SK-N-SH (cell line): ENCODE data around the gene IQCF2.
"Not testable (repeated sequence)": the region's sequence is repeated elsewhere in the genome, so short reads cannot be mapped to it uniquely, and the experiment has no call there.

Experiments used
- ELF1 ChIP-seq: IDR thresholded peaks from 2 replicates; pipeline ENCODE4 v1.4.0; 2012
- EP300 ChIP-seq, 2 experiments: IDR thresholded peaks; 2 replicates each; pipeline versions ENCODE4 v1.4.0 to v1.6.1; 2012; ENCODE audit warnings: borderline replicate concordance in 1 of 2, low read depth in 1 of 2, low read length in 1 of 2
- SIN3A ChIP-seq: IDR thresholded peaks from 2 replicates; pipeline ENCODE4 v1.6.1; 2012; ENCODE audit warnings: low read depth, mild to moderate bottlenecking, low read length, moderate library complexity, borderline replicate concordance
- TCF12 ChIP-seq: IDR thresholded peaks from 2 replicates; pipeline ENCODE4 v1.4.0; 2012
- TF ChIP-seq, protein P1 (sequence below): IDR thresholded peaks from 2 replicates; pipeline ENCODE4 v1.6.1; 2012; ENCODE audit warnings: mild to moderate bottlenecking, low read depth, low read length, moderate library complexity
- TF ChIP-seq, protein P2 (sequence below): fragments of 200-600 bp; sonication (generic); IDR thresholded peaks from 2 replicates; pipeline ENCODE4 v1.6.1; 2017; ENCODE audit warnings: antibody characterized with exemption, mild to moderate bottlenecking, moderate library complexity

DNA sequence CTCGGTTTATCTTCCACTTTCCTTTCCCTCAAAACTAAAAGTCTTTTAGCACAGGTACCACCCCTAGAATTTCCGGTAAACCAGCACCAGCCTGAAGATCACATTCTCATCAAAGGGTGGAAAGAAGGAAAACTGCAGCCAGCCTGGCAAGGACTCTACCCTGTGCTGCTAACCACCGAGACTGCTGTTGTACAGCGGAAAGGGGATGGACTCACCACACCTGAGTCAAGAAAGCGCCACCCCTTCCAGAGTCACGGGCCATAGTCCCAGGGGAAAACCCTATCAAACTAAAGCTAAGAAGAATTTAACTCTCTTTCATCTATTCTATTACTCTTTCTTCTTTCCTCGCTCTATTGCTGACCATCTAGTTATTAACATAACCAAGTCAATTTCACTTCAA is 38.6 kb downstream of the IQCF2 start:
- TF ChIP-seq, protein P1, sequence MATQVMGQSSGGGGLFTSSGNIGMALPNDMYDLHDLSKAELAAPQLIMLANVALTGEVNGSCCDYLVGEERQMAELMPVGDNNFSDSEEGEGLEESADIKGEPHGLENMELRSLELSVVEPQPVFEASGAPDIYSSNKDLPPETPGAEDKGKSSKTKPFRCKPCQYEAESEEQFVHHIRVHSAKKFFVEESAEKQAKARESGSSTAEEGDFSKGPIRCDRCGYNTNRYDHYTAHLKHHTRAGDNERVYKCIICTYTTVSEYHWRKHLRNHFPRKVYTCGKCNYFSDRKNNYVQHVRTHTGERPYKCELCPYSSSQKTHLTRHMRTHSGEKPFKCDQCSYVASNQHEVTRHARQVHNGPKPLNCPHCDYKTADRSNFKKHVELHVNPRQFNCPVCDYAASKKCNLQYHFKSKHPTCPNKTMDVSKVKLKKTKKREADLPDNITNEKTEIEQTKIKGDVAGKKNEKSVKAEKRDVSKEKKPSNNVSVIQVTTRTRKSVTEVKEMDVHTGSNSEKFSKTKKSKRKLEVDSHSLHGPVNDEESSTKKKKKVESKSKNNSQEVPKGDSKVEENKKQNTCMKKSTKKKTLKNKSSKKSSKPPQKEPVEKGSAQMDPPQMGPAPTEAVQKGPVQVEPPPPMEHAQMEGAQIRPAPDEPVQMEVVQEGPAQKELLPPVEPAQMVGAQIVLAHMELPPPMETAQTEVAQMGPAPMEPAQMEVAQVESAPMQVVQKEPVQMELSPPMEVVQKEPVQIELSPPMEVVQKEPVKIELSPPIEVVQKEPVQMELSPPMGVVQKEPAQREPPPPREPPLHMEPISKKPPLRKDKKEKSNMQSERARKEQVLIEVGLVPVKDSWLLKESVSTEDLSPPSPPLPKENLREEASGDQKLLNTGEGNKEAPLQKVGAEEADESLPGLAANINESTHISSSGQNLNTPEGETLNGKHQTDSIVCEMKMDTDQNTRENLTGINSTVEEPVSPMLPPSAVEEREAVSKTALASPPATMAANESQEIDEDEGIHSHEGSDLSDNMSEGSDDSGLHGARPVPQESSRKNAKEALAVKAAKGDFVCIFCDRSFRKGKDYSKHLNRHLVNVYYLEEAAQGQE = not testable (repeated sequence)
- TF ChIP-seq SIN3A; ELF1; TCF12; EP300 (IDR thresholded peaks at IDR 0.05; ENCODE audit: borderline replicate concordance in 1 of 2, low read depth in 1 of 2, low read length in 1 of 2): not testable (repeated sequence)
- TF ChIP-seq, protein P2, sequence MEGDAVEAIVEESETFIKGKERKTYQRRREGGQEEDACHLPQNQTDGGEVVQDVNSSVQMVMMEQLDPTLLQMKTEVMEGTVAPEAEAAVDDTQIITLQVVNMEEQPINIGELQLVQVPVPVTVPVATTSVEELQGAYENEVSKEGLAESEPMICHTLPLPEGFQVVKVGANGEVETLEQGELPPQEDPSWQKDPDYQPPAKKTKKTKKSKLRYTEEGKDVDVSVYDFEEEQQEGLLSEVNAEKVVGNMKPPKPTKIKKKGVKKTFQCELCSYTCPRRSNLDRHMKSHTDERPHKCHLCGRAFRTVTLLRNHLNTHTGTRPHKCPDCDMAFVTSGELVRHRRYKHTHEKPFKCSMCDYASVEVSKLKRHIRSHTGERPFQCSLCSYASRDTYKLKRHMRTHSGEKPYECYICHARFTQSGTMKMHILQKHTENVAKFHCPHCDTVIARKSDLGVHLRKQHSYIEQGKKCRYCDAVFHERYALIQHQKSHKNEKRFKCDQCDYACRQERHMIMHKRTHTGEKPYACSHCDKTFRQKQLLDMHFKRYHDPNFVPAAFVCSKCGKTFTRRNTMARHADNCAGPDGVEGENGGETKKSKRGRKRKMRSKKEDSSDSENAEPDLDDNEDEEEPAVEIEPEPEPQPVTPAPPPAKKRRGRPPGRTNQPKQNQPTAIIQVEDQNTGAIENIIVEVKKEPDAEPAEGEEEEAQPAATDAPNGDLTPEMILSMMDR = not testable (repeated sequence)
